Small intestine (tissue), 7 donors: Measurements from ENCODE around the gene AGTPBP1. TPM values are rescaled to one million over a fixed set of nuclear protein-coding genes. Genes with fewer than 3 reads are reported as not detected.
"Not testable (repeated sequence)": the region's sequence is repeated elsewhere in the genome, so short reads cannot be mapped to it uniquely, and the experiment has no call there.

Experiments used
- DNase-seq, 2 donors: peaks; one replicate each; pipeline versions ENCODE4 v3.0.0 to v3.0.0-alpha.2; 2013
- FAIRE-seq: peaks from 2 replicates; lab custom pipeline; 2012; peaks lifted over from hg19 to GRCh38; lab: Jason Lieb, UNC
- H3K27ac ChIP-seq, 3 donors: one replicate each; pipeline ENCODE4 v1.5.1; 2013; ENCODE audit warnings: low read length in 2 of 3, mild to moderate bottlenecking in 2 of 3, control low read depth in 1 of 3, inconsistent platforms in 1 of 3, low read depth in 1 of 3, moderate library complexity in 1 of 3
- H3K27me3 ChIP-seq, 3 donors: one replicate each; pipeline ENCODE4 v1.6.1; 2013; ENCODE audit warnings: low read length in 3 of 3, inconsistent platforms in 1 of 3; ENCODE audit not compliant: control insufficient read depth in 3 of 3, insufficient read depth in 3 of 3
- H3K36me3 ChIP-seq, 3 donors: one replicate each; pipeline ENCODE4 v1.6.1; 2013; ENCODE audit warnings: low read length in 3 of 3, inconsistent platforms in 1 of 3, low read depth in 1 of 3, mild to moderate bottlenecking in 1 of 3, moderate library complexity in 1 of 3; ENCODE audit not compliant: control insufficient read depth in 3 of 3, insufficient read depth in 2 of 3
- H3K4me1 ChIP-seq, 3 donors: one replicate each; pipeline ENCODE4 v1.6.1; 2013; ENCODE audit warnings: low read length in 2 of 3, inconsistent platforms in 1 of 3, low read depth in 1 of 3, mild to moderate bottlenecking in 1 of 3, moderate library complexity in 1 of 3; ENCODE audit not compliant: control insufficient read depth in 3 of 3, insufficient read depth in 2 of 3
- H3K4me3 ChIP-seq, 3 donors: one replicate each; pipeline ENCODE4 v1.5.1; 2013; ENCODE audit warnings: low read length in 3 of 3, control low read depth in 1 of 3, inconsistent platforms in 1 of 3, low read depth in 1 of 3, mild to moderate bottlenecking in 1 of 3, moderate library complexity in 1 of 3
- H3K9me3 ChIP-seq, 2 donors: one replicate each; pipeline ENCODE4 v1.6.1; 2013; ENCODE audit warnings: low read depth in 1 of 2, low read length in 1 of 2; ENCODE audit not compliant: control insufficient read depth in 2 of 2, insufficient read depth in 1 of 2
- WGBS, 3 donors: extraction: QIAGEN DNeasy Blood & Tissue Kit; methylation state at CpG; one replicate each; pipeline ENCODE4 v1.1.7; 2013; 5-methylcytosine and 5-hydroxymethylcytosine counted together
- polyA plus RNA-seq, 4 donors: library from polyadenylated mRNA; stranded (reverse) in 3 of 4; unstranded in 1 of 4; fragments of 200-250 nt in 3 of 4; fragments of 120-200 nt in 1 of 4; gene quantifications; one replicate each; pipeline versions ENCODE4 v1.2.1 to v1.2.3, GENCODE V29; 2013
- donor health status: healthy with polysubstance abuse.
- donor health status: control.
- donor health status: control.
- donor health status: Bipolar disorder and iron deficiency.
- donor health status: healthy.

Gene AGTPBP1
- polyA plus RNA-seq, 4 donors = 2.7 to 10.4 (median 4.1) TPM

- not testable (repeated sequence) for H3K4me3 ChIP-seq, H3K4me1 ChIP-seq, H3K36me3 ChIP-seq, H3K27ac ChIP-seq, DNase-seq, FAIRE-seq, H3K9me3 ChIP-seq, H3K27me3 ChIP-seq
- WGBS, 3 donors = 95 to 100% (median 98%) methylated on average over 8 to 11 of the region's 11 CpGs
These were observed 168.8 kb downstream of the AGTPBP1 start for GRCh38 chr9:85572917-85573316.

GRCh38 chr9:85569988-85570387, 171.8 kb downstream of the AGTPBP1 start:
- Histone ChIP-seq H3K4me1 (no peaks in the 10 kb centered on the region), H3K27me3 (no peaks in the 10 kb centered on the region), H3K36me3 (no peaks in the 10 kb centered on the region), H3K4me3 (no peak overlapping the region), H3K9me3 (no peaks in the 10 kb centered on the region), H3K27ac (no peak overlapping the region)
- 77 to 91% (median 87%) methylated on average over 2 of the region's 2 CpGs for WGBS, 3 donors
- FAIRE-seq = no peak
- no peak for DNase-seq

DNA sequence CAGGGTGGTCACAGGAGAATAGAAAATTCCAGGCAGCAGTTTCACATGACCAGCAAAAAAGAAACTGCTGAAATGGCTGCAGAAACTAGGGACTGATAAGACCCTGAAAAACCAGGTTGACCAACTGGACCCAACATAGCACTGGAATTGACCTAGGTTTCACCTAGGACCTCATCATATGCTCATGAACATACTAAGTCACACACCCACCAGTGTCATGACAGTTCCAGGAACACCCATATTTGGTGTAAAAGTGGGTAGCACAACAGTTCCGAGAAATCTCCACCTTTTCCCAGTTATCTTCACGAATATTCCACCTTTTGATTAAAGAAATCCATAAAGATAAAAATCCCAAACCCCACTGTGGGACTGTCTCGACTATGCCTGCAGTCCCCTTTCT, 182.2 kb downstream of the AGTPBP1 start:
- FAIRE-seq (no peak), DNase-seq (no peak)
- no peak overlapping the region for H3K27ac ChIP-seq
- H3K27me3 ChIP-seq = no peaks in the 10 kb centered on the region
- WGBS, 3 donors = 76 to 97% (median 87%) methylated on average over 3 of the region's 3 CpGs
- no peak overlapping the region for H3K4me3 ChIP-seq
- H3K36me3 ChIP-seq = no peaks in the 10 kb centered on the region
- H3K9me3 ChIP-seq = no peaks in the 10 kb centered on the region
- no peaks in the 10 kb centered on the region for H3K4me1 ChIP-seq

GRCh38 chr9:85554349-85554748, 187.4 kb downstream of the AGTPBP1 start:
- Histone ChIP-seq H3K27ac (no peak overlapping the region), H3K4me1 (no peaks in the 10 kb centered on the region), H3K27me3 (no peaks in the 10 kb centered on the region), H3K9me3 (no peaks in the 10 kb centered on the region), H3K4me3 (no peak overlapping the region), H3K36me3 (peaks cover 0 to 2% (median 0%) of the 10 kb centered on the region in 3 donors)
- 85 to 100% (median 88%) methylated on average over 1 of the region's 1 CpG for WGBS, 3 donors
- FAIRE-seq = no peak
- DNase-seq = no peak

DNA sequence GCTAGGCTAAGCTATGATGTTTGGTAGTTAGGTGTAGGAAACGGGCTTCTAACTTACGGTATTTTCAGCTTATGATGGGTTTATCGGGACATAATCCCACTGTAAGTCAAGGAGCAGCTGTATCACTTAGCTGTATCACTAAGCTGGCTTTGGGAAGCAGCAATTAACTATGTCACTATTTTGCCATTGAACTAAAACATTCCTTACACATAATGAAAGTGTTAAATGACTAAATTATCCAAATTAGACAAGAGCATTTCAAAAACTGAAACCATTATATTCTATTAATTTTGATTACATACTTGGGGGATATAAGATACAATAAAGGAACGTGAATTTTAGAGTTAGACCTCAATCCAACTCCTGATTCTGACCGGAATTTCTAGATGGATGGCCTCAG, 188.3 kb downstream of the AGTPBP1 start:
- no peaks in the 10 kb centered on the region for H3K9me3 ChIP-seq
- H3K27me3 ChIP-seq = no peaks in the 10 kb centered on the region
- H3K27ac ChIP-seq = no peak overlapping the region
- WGBS, 3 donors = 91 to 92% (median 92%) methylated on average over 5 of the region's 5 CpGs
- peaks cover 0 to 2% (median 0%) of the 10 kb centered on the region in 3 donors for H3K36me3 ChIP-seq
- H3K4me1 ChIP-seq = no peaks in the 10 kb centered on the region
- H3K4me3 ChIP-seq = no peak overlapping the region
- DNase-seq = no peak
- no peak for FAIRE-seq

DNA sequence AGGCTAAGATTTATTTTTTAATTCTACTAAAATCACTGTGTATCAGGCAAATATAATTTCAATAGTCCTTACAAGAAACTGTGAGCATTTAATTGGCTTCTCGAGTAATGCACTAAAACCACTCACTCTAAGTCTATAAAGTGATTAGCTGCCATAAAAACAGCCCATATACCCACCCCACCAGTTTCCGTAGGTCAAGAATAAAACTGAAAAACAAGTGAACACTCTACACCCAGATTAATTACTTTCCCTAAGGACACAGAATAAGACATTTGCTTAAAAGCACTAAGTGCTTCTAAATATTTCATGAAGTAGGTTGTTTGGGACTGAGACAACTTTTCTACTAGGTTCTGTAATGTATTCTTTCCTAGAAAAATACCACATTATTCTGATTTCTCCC, 194.2 kb downstream of the AGTPBP1 start:
- Histone ChIP-seq H3K27ac (no peak overlapping the region), H3K27me3 (no peaks in the 10 kb centered on the region), H3K36me3 (peaks cover 0 to 2% (median 0%) of the 10 kb centered on the region in 3 donors), H3K4me1 (no peaks in the 10 kb centered on the region), H3K4me3 (no peak overlapping the region), H3K9me3 (no peaks in the 10 kb centered on the region)
- DNase-seq (no peak), FAIRE-seq (no peak)
- 50 to 68% (median 65%) methylated on average over 2 of the region's 2 CpGs for WGBS, 3 donors

GRCh38 chr9:85543196-85543595, 198.6 kb downstream of the AGTPBP1 start:
- FAIRE-seq (no peak), DNase-seq (no peak)

GRCh38 chr9:85541876-85542275, 199.9 kb downstream of the AGTPBP1 start:
- Histone ChIP-seq H3K9me3 (no peaks in the 10 kb centered on the region), H3K4me3 (no peak overlapping the region), H3K4me1 (no peaks in the 10 kb centered on the region), H3K27ac (no peak overlapping the region), H3K27me3 (no peaks in the 10 kb centered on the region), H3K36me3 (no peaks in the 10 kb centered on the region)
- FAIRE-seq (no peak), DNase-seq (no peak)
- 64 to 74% (median 69%) methylated on average over 4 of the region's 4 CpGs for WGBS, 3 donors

More at GRCh38 chr9:85543196-85543595, 198.6 kb downstream of the AGTPBP1 start:
- Histone ChIP-seq H3K36me3 (no peaks in the 10 kb centered on the region), H3K4me3 (no peak overlapping the region), H3K9me3 (no peaks in the 10 kb centered on the region), H3K4me1 (no peaks in the 10 kb centered on the region), H3K27ac (no peak overlapping the region), H3K27me3 (no peaks in the 10 kb centered on the region)
- WGBS, 3 donors = 65 to 73% (median 70%) methylated on average over 1 of the region's 1 CpG

DNA sequence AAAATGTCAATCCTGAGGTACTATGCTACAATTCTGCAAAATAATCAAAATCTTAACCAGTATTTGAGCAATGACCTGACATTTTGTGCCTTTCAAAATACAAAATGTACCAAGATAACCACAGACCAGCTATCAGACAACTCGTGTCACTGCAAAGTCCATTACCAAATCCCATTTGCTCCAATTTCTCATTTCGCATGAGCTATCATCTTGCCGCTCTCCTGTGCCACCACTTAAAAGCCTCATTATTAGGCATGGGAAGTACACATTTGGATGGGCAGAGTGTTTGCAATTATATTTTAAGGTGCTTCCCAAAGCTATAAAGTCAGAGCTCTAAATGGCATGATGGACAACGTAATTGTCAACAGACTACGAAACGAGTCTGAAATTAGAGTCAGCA, 205.2 kb downstream of the AGTPBP1 start:
- Histone ChIP-seq H3K4me3 (no peak overlapping the region), H3K27ac (no peak overlapping the region), H3K4me1 (no peaks in the 10 kb centered on the region), H3K27me3 (no peaks in the 10 kb centered on the region), H3K9me3 (no peaks in the 10 kb centered on the region), H3K36me3 (no peaks in the 10 kb centered on the region)
- FAIRE-seq = no peak
- no peak for DNase-seq
- WGBS, 3 donors = 87 to 91% (median 88%) methylated on average over 6 of the region's 6 CpGs
